GM18873 (cell line): Measurements from ENCODE around the gene ADAM21.
"Not testable (repeated sequence)": the region's sequence is repeated elsewhere in the genome, so short reads cannot be mapped to it uniquely, and the experiment has no call there.

Experiments used
- ATAC-seq: cut with Tn5 transposase; IDR thresholded peaks from one replicate; pipeline ENCODE4 v1.9.1; 2021; ENCODE audit warnings: mild to moderate bottlenecking, moderate library complexity, moderate number of reproducible peaks; ENCODE audit not compliant: unreplicated experiment, low FRiP score

Gene ADAM21

DNA sequence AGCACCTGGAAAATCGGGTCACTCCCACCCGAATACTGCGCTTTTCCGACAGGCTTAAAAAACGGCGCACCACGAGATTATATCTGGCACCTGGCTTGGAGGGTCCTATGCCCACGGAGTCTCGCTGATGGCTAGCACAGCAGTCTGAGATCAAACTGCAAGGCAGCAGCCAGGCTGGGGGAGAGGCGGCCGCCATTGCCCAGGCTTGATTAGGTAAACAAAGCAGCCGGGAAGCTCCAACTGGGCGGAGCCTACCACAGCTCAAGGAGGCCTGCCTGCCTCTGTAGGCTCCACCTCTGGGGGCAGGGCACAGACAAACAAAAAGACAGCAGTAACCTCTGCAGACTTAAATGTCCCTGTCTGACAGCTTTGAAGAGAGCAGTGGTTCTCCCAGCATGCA lies 23.5 kb downstream of the ADAM21 start:
- ATAC-seq: not testable (repeated sequence)

DNA sequence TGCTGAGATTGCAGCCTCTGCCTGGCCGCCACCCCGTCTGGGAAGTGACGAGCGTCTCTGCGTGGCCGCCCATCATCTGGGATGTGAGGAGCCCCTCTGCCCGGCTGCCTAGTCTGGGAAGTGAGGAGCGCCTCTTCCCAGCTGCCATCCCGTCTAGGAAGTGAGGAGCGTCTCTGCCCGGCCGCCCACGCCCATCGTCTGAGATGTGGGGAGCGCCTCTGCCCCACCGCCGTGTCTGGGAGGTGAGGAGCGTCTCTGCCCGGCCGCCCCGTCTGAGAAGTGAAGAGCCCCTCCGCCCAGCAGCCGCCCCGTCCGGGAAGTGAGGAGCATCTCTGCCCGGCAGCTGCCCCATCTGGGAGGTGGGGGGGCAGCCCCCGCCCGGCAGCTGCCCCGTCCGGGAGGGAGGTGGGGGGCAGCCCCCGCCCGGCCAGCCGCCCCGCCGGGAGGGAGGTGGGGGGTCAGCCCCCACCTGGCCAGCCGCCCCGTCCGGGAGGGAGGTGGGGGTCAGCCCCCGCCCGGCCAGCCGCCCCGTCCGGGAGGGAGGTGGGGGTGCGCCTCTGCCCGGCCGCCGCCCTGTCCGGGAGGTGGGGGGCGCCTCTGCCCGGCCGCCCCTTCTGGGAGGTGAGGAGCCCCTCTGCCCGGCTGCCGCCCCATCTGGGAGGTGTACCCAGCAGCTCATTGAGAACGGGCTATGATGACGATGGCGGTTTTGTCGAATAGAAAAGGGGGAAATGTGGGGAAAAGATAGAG lies 25.6 kb downstream of the ADAM21 start:
- not testable (repeated sequence) for ATAC-seq

DNA sequence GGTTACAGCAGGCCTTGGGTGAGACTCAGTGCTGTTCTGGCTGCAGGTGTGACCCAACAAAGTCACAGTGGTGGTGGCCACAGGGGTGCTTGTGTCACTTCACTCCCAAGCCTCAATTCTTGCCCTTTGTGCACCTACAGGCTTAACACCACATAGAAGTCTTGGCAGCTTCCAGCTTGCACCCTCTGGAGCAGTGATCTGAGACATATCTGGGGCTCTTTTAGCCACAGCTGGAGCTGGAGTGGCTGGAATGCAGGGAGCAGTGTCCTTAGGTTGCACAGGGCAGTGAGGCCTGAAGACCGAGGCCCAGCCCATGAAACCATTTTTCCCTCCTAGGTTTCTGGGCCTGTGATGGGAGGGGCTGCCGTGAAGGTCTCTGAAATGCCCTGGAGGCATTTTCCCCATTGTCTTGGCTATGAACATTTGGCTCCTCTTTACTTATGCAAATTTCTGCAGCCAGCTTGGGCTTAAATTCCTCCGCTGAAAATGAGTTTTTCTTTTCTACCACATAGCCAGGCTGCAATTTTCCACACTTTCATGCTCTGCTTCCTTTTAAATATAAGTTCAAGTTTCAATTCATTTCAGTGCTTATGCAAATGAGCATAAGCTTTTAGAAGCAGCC lies 37.7 kb downstream of the ADAM21 start:
- ATAC-seq: no peak

DNA sequence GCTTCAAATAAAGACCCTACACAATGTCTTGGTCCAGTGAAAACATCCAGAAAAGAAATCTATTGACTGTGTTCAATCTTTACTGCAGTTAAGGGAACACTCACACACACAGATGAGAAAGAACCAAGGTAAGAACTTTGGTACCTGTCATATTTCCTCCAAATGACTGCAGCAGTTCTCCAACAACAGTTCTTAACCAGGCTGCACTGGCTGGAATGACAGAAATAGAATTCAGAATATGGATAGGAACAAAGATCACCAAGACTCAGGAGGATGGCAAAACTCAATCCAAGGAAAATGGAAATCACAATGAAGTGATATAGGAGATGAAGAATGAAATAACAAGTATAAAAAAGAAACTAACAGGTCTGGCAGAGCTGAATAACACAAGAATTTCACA lies 46.2 kb downstream of the ADAM21 start:
- ATAC-seq: no peak
